HG02623 (cell line): Measurements from ENCODE around the gene ENDOV.

ENCODE experiments used
- ATAC-seq: cut with Tn5 transposase; IDR thresholded peaks from one replicate; pipeline ENCODE4 v1.9.1; 2021; ENCODE audit warnings: moderate library complexity; ENCODE audit not compliant: unreplicated experiment

The ENDOV gene

DNA sequence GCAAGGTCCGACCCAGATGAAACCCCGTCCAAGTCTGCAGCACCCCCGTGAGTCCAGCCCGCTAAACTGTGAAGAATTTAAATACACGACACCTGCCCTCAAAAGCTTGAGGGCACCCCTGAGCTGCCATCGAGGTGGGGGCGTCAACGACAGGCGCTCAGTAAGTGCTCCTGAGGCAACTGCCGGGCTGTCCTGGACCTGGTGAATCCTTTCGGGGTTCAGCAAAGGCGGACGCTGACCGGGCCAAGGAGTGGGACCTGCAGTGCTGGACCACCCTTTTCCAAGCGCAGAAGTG, 512 bp upstream of the ENDOV start:
- ATAC-seq = no peak

DNA sequence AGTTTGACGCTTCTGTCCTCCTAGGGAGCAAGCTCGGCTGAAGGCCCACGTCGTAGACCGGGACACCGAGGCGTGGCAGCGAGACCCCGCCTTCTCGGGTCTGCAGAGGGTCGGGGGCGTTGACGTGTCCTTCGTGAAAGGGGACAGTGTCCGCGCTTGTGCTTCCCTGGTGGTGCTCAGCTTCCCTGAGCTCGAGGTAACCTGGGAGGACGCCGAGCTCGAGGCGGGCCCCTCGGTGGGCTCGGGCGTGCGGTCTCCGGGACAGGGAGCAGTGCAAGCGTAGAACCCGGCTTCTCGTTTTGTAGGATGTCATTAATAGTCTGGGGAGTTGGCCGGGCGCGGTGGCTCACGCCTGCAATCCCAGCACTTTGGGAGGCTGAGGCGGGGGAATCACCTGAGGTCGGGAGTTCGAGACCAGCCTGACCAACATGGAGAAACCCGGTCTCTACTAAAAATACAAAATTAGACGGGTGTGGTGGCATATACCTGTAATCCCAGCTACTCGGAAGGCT, 715 bp downstream of the ENDOV start:
- ATAC-seq = peak; percentile 15

- ATAC-seq = no peak
Observed at GRCh38 chr17:80416260-80416939, 1.4 kb downstream of the ENDOV start.

- ATAC-seq = no peak
Observed at GRCh38 chr17:80416940-80417293, 1.9 kb downstream of the ENDOV start.

- ATAC-seq = no peak
Observed at GRCh38 chr17:80418589-80418988, 3.6 kb downstream of the ENDOV start.

GRCh38 chr17:80419255-80419654, 4.3 kb downstream of the ENDOV start:
- no peak for ATAC-seq

GRCh38 chr17:80421381-80422090, 6.6 kb downstream of the ENDOV start:
- ATAC-seq = no peak

GRCh38 chr17:80422276-80422675, 7.3 kb downstream of the ENDOV start:
- no peak for ATAC-seq

GRCh38 chr17:80422981-80423380, 8.0 kb downstream of the ENDOV start:
- no peak for ATAC-seq

DNA sequence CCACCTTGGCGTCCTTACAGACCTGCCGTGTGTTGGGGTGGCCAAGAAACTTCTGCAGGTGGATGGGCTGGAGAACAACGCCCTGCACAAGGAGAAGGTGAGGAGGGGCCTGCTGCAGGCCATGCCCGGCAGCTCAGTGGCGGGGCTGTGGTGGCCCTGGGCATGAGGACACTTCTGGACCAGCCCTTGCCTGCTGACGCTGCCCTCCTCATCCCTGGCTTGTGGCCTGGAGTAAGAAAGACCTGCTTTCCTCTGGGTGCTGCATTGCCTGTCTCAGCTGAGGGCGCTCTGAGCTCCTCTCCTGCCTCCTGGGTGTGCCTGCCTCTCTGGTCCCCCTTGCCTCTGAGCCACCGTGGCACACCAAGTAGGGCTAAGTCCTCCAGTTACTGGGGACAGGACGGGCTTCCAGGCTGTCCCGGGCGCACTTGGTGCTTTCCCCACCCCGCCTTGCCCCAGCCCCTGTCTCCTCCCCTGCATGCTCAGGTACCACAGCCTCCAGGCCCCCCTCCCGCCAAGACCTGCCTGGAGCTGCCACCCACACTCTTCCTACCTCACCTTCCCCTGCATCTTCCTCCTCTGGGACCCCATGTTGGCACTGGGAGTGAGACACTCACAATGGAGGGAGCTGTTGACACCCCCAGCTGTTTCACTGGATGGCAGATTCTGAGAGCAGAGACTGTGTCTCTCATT, 8.7 kb downstream of the ENDOV start:
- no peak for ATAC-seq

- no peak for ATAC-seq
Observed at GRCh38 chr17:80424261-80424660, 9.3 kb downstream of the ENDOV start.

- ATAC-seq = no peak
Observed at GRCh38 chr17:80424878-80425765, 10.2 kb downstream of the ENDOV start.

DNA sequence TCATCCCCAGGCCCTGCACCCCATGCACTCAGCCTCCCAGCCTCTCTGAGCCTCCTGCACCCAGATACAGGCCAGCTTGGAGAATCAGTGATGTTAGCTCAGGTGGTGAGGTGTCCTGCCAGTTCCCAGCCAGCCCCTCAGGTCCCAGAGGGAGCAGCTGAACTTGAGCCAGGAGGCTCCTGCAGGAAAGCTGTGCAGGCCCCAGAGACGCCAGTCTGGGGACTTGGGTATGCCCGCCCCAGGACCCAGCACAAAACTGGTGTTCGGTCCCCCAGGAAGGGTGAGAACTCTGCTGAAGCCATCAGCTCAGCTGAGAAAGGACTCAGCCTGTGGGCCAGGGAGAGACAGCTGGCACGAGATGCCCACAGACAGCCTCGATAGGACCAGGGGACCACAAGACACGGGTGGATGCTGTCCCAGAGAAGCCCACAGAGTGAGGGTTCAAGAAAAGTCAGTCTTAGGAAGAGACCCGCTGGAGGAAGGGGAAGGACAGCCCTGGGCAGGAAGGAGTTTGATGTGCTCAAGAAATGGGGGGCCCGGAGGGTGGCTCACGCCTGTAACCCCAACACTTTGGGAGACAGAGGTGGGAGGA, 11.0 kb downstream of the ENDOV start:
- ATAC-seq = no peak

DNA sequence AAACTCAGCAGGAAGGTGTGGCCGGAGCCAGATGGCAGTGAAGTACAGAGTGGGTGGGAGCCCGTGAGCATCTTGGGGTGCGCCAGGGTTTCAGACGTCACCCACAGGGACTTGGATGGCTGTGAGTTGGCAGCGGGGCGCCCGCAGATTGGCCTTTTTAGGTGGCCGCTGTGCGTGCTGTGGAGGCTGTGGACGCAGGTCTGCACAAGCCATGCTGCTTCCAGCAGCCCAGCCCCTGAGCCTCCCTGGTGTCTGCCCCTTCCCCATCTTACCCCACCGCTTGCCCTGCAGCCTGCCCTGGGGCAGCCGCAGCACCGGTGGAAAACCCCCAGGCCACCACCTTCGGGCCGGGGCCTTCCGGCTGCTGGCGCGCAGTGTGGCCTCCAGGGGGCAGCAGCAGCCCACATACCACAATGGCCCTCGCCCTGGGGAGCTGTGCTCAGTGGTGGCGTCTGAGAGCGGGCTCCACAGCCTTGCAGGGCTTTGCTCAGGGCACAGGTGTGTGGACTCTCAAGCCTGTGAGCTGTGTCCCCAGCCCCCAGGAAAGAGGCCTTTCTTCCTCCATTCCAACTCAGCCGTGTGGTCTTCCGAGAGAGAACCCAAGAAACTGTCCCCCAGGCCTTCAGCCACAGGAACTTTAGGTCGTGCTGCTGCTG, 11.8 kb downstream of the ENDOV start:
- no peak for ATAC-seq

GRCh38 chr17:80427366-80428282, 12.7 kb downstream of the ENDOV start:
- no peak for ATAC-seq

DNA sequence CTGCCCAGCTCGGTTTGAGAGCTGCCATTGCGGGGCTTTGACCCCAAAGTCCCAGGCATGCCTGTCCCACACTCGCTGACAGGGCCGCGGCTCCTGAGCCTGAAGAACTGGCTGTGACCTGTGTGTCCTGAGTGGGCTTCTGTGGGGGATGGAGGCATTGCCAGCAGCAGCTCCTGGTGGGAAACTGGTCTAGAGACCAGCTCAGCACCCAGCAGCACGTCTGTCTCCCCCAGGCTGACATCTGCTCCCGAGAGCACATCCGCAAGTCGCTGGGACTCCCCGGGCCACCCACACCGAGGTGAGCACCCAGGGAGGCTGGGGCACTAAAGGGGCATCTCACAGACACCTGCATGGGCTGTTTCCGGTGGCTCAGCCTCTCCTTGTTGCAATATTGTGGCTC, 13.4 kb downstream of the ENDOV start:
- no peak for ATAC-seq

DNA sequence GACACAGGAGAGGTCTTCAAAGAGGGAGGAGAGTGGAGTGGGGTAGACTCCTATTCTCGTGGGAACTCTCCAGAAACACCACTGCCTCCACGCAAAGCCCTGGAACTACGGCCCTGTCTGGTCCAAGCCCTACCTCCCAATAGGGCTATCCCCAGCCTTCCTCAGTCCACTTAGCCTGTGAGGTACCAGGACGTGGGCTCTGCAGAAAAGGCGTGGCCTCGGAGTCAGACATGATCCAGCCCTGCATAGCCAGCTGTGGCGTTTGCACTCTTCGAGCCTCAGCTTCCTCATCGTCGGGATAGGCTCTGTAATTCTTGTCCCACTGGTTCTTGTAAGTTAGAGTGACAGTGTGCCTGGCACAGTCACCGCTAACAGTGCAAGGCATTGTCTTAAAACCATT, 13.8 kb downstream of the ENDOV start:
- no peak for ATAC-seq

DNA sequence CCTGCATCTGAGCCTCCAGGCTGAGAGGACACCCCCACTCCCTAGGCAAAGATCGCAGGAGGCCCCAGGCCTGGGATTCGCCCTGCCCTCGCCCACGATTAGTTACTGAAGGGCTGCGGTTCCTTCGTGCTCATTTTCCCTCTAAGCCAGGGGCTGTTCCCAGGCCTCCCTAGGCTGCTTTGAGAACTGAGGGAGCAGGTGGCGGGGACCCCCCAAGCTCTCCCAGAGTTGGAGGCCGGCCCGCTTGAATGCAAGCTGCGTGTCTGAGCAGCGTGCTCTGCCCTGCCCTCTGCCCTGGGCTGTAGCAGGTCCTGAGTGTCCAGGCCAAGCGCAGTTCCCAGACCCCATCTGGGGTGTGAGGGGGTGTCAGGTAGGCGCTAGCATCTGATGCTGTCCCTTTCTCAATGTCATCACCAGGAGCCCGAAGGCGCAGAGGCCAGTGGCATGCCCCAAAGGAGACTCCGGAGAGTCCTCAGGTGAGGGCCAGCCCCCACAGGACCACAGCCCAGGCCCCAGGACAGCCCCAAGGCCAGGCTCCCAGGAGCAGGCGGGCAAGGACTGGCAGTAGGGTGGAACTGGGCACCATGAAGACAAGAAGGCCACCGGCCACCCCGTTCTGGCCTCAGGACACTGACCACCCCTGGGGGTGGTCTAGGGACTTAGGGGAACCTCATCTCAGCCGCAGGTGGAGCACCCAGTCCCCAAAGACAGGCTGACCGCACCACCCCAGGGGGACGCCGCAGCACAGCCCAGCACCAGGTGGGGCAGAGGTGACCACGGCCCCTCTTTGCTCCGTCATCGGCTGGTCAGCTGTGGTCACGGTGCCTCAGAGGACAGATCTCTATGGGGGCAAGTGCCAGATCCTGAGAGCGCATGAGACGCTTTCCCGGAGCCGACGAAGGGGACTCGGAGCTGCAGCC, 14.6 kb downstream of the ENDOV start:
- ATAC-seq = no peak
